SH-SY5Y (cell line): Measurements from ENCODE around the gene ADGRA3.

Experiments
- GATA2 ChIP-seq: IDR thresholded peaks from 2 replicates; pipeline ENCODE4 v1.6.1; 2011; ENCODE audit warnings: mild to moderate bottlenecking, low read depth, low read length
- GATA3 ChIP-seq: IDR thresholded peaks from 2 replicates; pipeline ENCODE4 v1.6.1; 2011; ENCODE audit warnings: low read depth, mild to moderate bottlenecking, low read length, moderate library complexity

GRCh38 chr4:22487328-22487727 is 28.5 kb downstream of the ADGRA3 start:
- TF ChIP-seq GATA3 (no peak), GATA2 (no peak)
